Hepatocyte (in vitro differentiated cells): ENCODE measurements around the gene ABHD1. TPM values are rescaled to one million over a fixed set of nuclear protein-coding genes. Genes with fewer than 3 reads are reported as not detected.

Source experiments
- DNase-seq: peaks from one replicate; pipeline ENCODE4 v3.0.0-alpha.2; 2016; ENCODE audit warnings: low spot score
- H2AFZ ChIP-seq: fragments of 200-600 bp; sonication (generic); 2 replicates; pipeline ENCODE4 v1.6.0; 2016; ENCODE audit warnings: antibody characterized with exemption, mild to moderate bottlenecking
- H3K27ac ChIP-seq: fragments of 200-600 bp; sonication (generic); 2 replicates; pipeline ENCODE4 v1.5.1; 2016; ENCODE audit warnings: mild to moderate bottlenecking
- H3K27me3 ChIP-seq: fragments of 200-600 bp; sonication (generic); 2 replicates; pipeline ENCODE4 v1.6.1; 2016
- H3K36me3 ChIP-seq: fragments of 200-600 bp; sonication (generic); replicated peaks from 2 replicates; pipeline ENCODE4 v1.5.1; 2016; ENCODE audit warnings: low read depth; ENCODE audit not compliant: insufficient read depth
- H3K4me1 ChIP-seq: fragments of 200-600 bp; sonication (generic); 2 replicates; pipeline ENCODE4 v1.5.1; 2016; ENCODE audit warnings: mild to moderate bottlenecking, moderate library complexity; ENCODE audit not compliant: insufficient read depth
- H3K4me2 ChIP-seq: fragments of 200-600 bp; sonication (generic); 2 replicates; pipeline ENCODE4 v1.6.0; 2016
- H3K4me3 ChIP-seq: fragments of 200-600 bp; sonication (generic); 2 replicates; pipeline ENCODE4 v1.5.1; 2016; ENCODE audit warnings: mild to moderate bottlenecking
- H3K79me2 ChIP-seq: fragments of 200-600 bp; sonication (generic); 2 replicates; pipeline ENCODE4 v1.6.0; 2017; ENCODE audit warnings: mild to moderate bottlenecking
- H3K9me2 ChIP-seq: fragments of 200-600 bp; sonication (generic); replicated peaks from 2 replicates; pipeline ENCODE4 v1.6.0; 2017; ENCODE audit warnings: mild to moderate bottlenecking; ENCODE audit not compliant: insufficient read depth
- H3K9me3 ChIP-seq: fragments of 200-600 bp; sonication (generic); 2 replicates; pipeline ENCODE4 v1.5.1; 2016; ENCODE audit warnings: low read depth, mild to moderate bottlenecking
- H4K20me1 ChIP-seq: fragments of 200-600 bp; sonication (generic); 2 replicates; pipeline ENCODE4 v1.6.0; 2016; ENCODE audit warnings: mild to moderate bottlenecking; ENCODE audit not compliant: insufficient read depth, poor library complexity, severe bottlenecking
- EZH2 ChIP-seq: fragments of 200-600 bp; sonication (generic); IDR thresholded peaks from 2 replicates; pipeline ENCODE4 v1.6.1; 2016; ENCODE audit warnings: antibody characterized with exemption, mild to moderate bottlenecking, borderline replicate concordance
- EZH2phosphoT487 ChIP-seq: fragments of 200-600 bp; sonication (generic); IDR thresholded peaks from one replicate; pipeline ENCODE4 v1.6.1; 2018; ENCODE audit warnings: antibody characterized with exemption, mild to moderate bottlenecking, low read depth, moderate library complexity; ENCODE audit not compliant: unreplicated experiment, severe bottlenecking
- WGBS: methylation state at CpG from one replicate; pipeline ENCODE4 v1.1.6; 2016; ENCODE audit warnings: low lambda C conversion rate; ENCODE audit errors: missing lambda C conversion rate; 5-methylcytosine and 5-hydroxymethylcytosine counted together
- polyA plus RNA-seq: library from polyadenylated mRNA; unstranded; fragments of >200 nt; fragmentation: Nextera tagmentation; extraction: Ambion mirVana; gene quantifications from 2 replicates; pipeline ENCODE4 v1.2.1, GENCODE V29; 2016
- total RNA-seq: library from RNA; depleted of rRNA; stranded (reverse); fragments of >200 nt; gene quantifications from 2 replicates; pipeline ENCODE4 v1.2.3, GENCODE V29; 2014
- TF ChIP-seq, protein P1 (sequence below): fragments of 200-600 bp; sonication (generic); IDR thresholded peaks from 2 replicates; pipeline ENCODE4 v1.5.1; 2016; ENCODE audit warnings: antibody characterized with exemption, mild to moderate bottlenecking; ENCODE audit not compliant: poor library complexity

ABHD1 gene
- total and polyA plus RNA-seq, 2 experiments from 2014 or later, result 0.03 to 0.58 TPM

GRCh38 chr2:27127883-27128667 is 4.5 kb downstream of the ABHD1 start:
- peaks cover 8% of the 10 kb centered on the region for H3K79me2 ChIP-seq
- H4K20me1 ChIP-seq, result peaks cover 2% of the 10 kb centered on the region
- H2AFZ ChIP-seq, result no peak overlapping the region
- TF ChIP-seq EZH2phosphoT487 (no peak), EZH2 (no peak)
- TF ChIP-seq, protein P1, sequence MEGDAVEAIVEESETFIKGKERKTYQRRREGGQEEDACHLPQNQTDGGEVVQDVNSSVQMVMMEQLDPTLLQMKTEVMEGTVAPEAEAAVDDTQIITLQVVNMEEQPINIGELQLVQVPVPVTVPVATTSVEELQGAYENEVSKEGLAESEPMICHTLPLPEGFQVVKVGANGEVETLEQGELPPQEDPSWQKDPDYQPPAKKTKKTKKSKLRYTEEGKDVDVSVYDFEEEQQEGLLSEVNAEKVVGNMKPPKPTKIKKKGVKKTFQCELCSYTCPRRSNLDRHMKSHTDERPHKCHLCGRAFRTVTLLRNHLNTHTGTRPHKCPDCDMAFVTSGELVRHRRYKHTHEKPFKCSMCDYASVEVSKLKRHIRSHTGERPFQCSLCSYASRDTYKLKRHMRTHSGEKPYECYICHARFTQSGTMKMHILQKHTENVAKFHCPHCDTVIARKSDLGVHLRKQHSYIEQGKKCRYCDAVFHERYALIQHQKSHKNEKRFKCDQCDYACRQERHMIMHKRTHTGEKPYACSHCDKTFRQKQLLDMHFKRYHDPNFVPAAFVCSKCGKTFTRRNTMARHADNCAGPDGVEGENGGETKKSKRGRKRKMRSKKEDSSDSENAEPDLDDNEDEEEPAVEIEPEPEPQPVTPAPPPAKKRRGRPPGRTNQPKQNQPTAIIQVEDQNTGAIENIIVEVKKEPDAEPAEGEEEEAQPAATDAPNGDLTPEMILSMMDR, result no peak
- H3K9me2 ChIP-seq, result no peaks in the 10 kb centered on the region
- H3K4me2 ChIP-seq, result no peak overlapping the region
- H3K9me3 ChIP-seq, result no peaks in the 10 kb centered on the region
- no peaks in the 10 kb centered on the region for H3K27me3 ChIP-seq
- peaks cover 4% of the 10 kb centered on the region for H3K4me1 ChIP-seq
- H3K36me3 ChIP-seq, result no peaks in the 10 kb centered on the region
- H3K4me3 ChIP-seq, result no peak overlapping the region
- no peak overlapping the region for H3K27ac ChIP-seq
- no peak for DNase-seq
- 93% methylated on average over 9 of the region's 9 CpGs for WGBS

DNA sequence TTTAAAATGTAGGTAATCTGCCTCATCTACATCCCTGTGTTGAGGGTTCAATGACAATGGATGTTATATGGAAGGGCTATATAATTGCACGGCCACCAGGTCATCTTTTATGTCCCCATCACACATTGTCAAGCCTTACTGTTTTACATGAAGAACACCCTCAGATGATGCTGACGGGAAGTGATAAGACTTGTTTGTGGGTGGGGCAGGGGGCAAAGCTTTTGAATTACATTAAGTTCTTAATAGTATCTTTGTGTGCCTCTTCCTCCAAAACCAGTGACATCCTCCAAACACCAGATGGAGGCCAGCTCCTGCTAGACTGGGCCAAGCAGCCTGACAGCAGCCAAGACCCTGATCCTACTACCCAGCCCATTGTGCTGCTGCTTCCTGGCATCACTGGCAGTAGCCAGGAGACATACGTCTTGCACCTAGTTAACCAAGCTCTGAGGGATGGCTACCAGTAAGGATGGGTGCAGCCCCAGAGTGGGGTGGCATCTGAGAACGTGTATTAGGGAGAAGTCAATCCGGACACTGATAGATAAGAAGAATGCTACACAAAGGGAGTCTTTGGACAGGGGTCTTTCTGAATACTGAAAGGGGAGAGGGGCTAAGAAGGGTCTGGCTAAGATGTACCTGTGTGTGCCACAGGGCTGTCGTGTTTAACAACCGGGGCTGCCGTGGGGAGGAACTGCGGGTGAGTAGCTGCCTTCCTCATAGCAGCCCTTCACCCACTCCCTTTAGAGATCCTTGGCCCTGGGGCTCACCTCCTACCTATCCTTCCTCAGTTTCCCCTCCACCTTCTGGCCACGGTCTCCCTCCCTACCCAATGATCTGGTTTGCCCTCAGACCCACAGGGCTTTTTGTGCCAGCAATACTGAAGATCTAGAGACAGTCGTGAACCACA is 5.3 kb downstream of the ABHD1 start:
- H3K79me2 ChIP-seq, result peaks cover 16% of the 10 kb centered on the region
- no peak overlapping the region for H3K27ac ChIP-seq
- no peak for DNase-seq
- H3K9me2 ChIP-seq, result no peaks in the 10 kb centered on the region
- H3K27me3 ChIP-seq, result no peaks in the 10 kb centered on the region
- no peak overlapping the region for H3K4me2 ChIP-seq
- H3K4me1 ChIP-seq, result peaks cover 10% of the 10 kb centered on the region
- H3K4me3 ChIP-seq, result no peak overlapping the region
- TF ChIP-seq EZH2phosphoT487, result no peak
- TF ChIP-seq, protein P1, result no peak
- TF ChIP-seq EZH2, result no peak
- H3K9me3 ChIP-seq, result no peaks in the 10 kb centered on the region
- peaks cover 9% of the 10 kb centered on the region for H4K20me1 ChIP-seq
- no peaks in the 10 kb centered on the region for H3K36me3 ChIP-seq
- no peak overlapping the region for H2AFZ ChIP-seq
- 89% methylated on average over 11 of the region's 11 CpGs for WGBS

GRCh38 chr2:27130396-27130795 is 6.8 kb downstream of the ABHD1 start:
- 96% methylated on average over 10 of the region's 10 CpGs for WGBS
- peaks cover 10% of the 10 kb centered on the region for H3K4me1 ChIP-seq
- H3K27ac ChIP-seq, result no peak overlapping the region
- DNase-seq, result no peak
- H3K27me3 ChIP-seq, result no peaks in the 10 kb centered on the region
- H3K79me2 ChIP-seq, result peaks cover 19% of the 10 kb centered on the region
- H2AFZ ChIP-seq, result no peak overlapping the region
- no peak for TF ChIP-seq EZH2phosphoT487
- TF ChIP-seq, protein P1, result no peak
- TF ChIP-seq EZH2, result no peak
- H4K20me1 ChIP-seq, result peaks cover 9% of the 10 kb centered on the region
- H3K4me2 ChIP-seq, result no peak overlapping the region
- H3K4me3 ChIP-seq, result no peak overlapping the region
- H3K36me3 ChIP-seq, result no peaks in the 10 kb centered on the region
- no peaks in the 10 kb centered on the region for H3K9me2 ChIP-seq
- no peaks in the 10 kb centered on the region for H3K9me3 ChIP-seq
